CD14-positive monocyte (primary cell): ENCODE results near the gene CMPK1. TPM values are rescaled to one million over a fixed set of nuclear protein-coding genes. Genes with fewer than 3 reads are reported as not detected.

ENCODE experiments used
- DNase-seq, 3 donors: peaks; one replicate each; pipeline ENCODE4 v3.0.0-alpha.2; 2011 to 2022
- H2AFZ ChIP-seq: 2 replicates; pipeline ENCODE4 v1.6.0; 2012; ENCODE audit warnings: mild to moderate bottlenecking, low read depth, low read length, inconsistent platforms; ENCODE audit not compliant: insufficient read depth, poor library complexity, severe bottlenecking
- H3K27ac ChIP-seq, 2 donors: 1 replicate in 1 of 2; 2 replicates in 1 of 2; pipeline ENCODE4 v1.5.1; 2012 to 2013; ENCODE audit warnings: low read length in 2 of 2, control low read depth in 1 of 2, inconsistent platforms in 1 of 2, low read depth in 1 of 2, mild to moderate bottlenecking in 1 of 2
- H3K27me3 ChIP-seq, 2 donors: one replicate each; pipeline versions ENCODE4 v1.6.0 to v1.6.1; 2011 to 2013; ENCODE audit warnings: low read length in 2 of 2; ENCODE audit not compliant: control insufficient read depth in 2 of 2, insufficient read depth in 2 of 2
- H3K36me3 ChIP-seq, 2 donors: replicated peaks in 1 of 2; 1 replicate in 1 of 2; 2 replicates in 1 of 2; pipeline versions ENCODE4 v1.5.1 to v1.6.1; 2012 to 2013; ENCODE audit warnings: low read length in 2 of 2, control low read depth in 1 of 2, inconsistent platforms in 1 of 2, mild to moderate bottlenecking in 1 of 2; ENCODE audit not compliant: insufficient read depth in 2 of 2, control insufficient read depth in 1 of 2
- H3K4me1 ChIP-seq, 2 donors: 1 replicate in 1 of 2; 2 replicates in 1 of 2; pipeline versions ENCODE4 v1.5.1 to v1.6.1; 2012 to 2013; ENCODE audit warnings: low read length in 2 of 2, control low read depth in 1 of 2, inconsistent platforms in 1 of 2, mild to moderate bottlenecking in 1 of 2, moderate library complexity in 1 of 2; ENCODE audit not compliant: insufficient read depth in 2 of 2, control insufficient read depth in 1 of 2
- H3K4me2 ChIP-seq: replicated peaks from 2 replicates; pipeline ENCODE3; 2012; ENCODE audit warnings: low read length, moderate library complexity, mild to moderate bottlenecking; ENCODE audit not compliant: poor library complexity, severe bottlenecking; ENCODE audit errors: extremely low read depth
- H3K4me3 ChIP-seq, 3 experiments: fragments of 200-600 bp in 1 of 3; sonication (generic) in 1 of 3; replicated peaks in 1 of 3; 1 replicate in 2 of 3; 2 replicates in 1 of 3; pipeline ENCODE4 v1.5.1; 2011 to 2013; ENCODE audit warnings: low read length in 3 of 3, mild to moderate bottlenecking in 3 of 3, control low read depth in 2 of 3, low read depth in 2 of 3, inconsistent platforms in 1 of 3, moderate library complexity in 1 of 3
- H3K79me2 ChIP-seq: 2 replicates; pipeline ENCODE4 v1.6.0; 2012; ENCODE audit warnings: mild to moderate bottlenecking, control low read depth, inconsistent platforms, low read length, moderate library complexity; ENCODE audit not compliant: insufficient read depth
- H3K9ac ChIP-seq: 2 replicates; pipeline ENCODE4 v1.6.0; 2017; ENCODE audit warnings: low read length, mild to moderate bottlenecking; ENCODE audit not compliant: insufficient read depth, poor library complexity, severe bottlenecking
- H3K9me3 ChIP-seq, 2 donors: replicated peaks in 1 of 2; 1 replicate in 1 of 2; 2 replicates in 1 of 2; pipeline versions ENCODE4 v1.5.1 to v1.6.1; 2012 to 2013; ENCODE audit warnings: low read length in 2 of 2, control low read depth in 1 of 2; ENCODE audit not compliant: control insufficient read depth in 1 of 2, insufficient read depth in 1 of 2
- H4K20me1 ChIP-seq: 2 replicates; pipeline ENCODE4 v1.6.0; 2012; ENCODE audit warnings: mild to moderate bottlenecking, low read length, control low read depth, moderate library complexity; ENCODE audit not compliant: insufficient read depth
- H3K27ac Mint-ChIP-seq, 7 donors: one replicate each; pipeline ENCODE4 v1.8.0; 2020; ENCODE audit warnings: mild to moderate bottlenecking in 7 of 7, mixed read lengths in 7 of 7, moderate library complexity in 6 of 7, inconsistent platforms in 2 of 7
- H3K27me3 Mint-ChIP-seq, 3 donors: one replicate each; pipeline ENCODE4 v1.8.0; 2021 to 2022; ENCODE audit warnings: low read depth in 3 of 3, mild to moderate bottlenecking in 3 of 3, mixed read lengths in 3 of 3, moderate library complexity in 3 of 3, inconsistent platforms in 1 of 3
- H3K36me3 Mint-ChIP-seq, 2 donors: one replicate each; pipeline ENCODE4 v1.8.0; 2020; ENCODE audit warnings: mixed read lengths in 2 of 2, inconsistent platforms in 1 of 2, mild to moderate bottlenecking in 1 of 2
- H3K4me1 Mint-ChIP-seq: one replicate; pipeline ENCODE4 v1.8.0; 2020; ENCODE audit warnings: mild to moderate bottlenecking, mixed read lengths
- H3K4me3 Mint-ChIP-seq, 2 donors: one replicate each; pipeline ENCODE4 v1.8.0; 2020; ENCODE audit warnings: mild to moderate bottlenecking in 2 of 2, mixed read lengths in 2 of 2, moderate library complexity in 1 of 2
- H3K9me3 Mint-ChIP-seq, 7 donors: one replicate each; pipeline ENCODE4 v1.8.0; 2020 to 2022; ENCODE audit warnings: mixed read lengths in 7 of 7, mild to moderate bottlenecking in 6 of 7, moderate library complexity in 6 of 7, inconsistent platforms in 2 of 7
- CTCF ChIP-seq: fragments of 200-600 bp; IDR thresholded peaks from one replicate; pipeline ENCODE4 v1.8.0; 2022; ENCODE audit warnings: antibody characterized with exemption, mild to moderate bottlenecking
- WGBS: methylation state at CpG from one replicate; pipeline ENCODE4 v1.1.5; 2013; ENCODE audit warnings: missing lambda C conversion rate; ENCODE audit not compliant: insufficient coverage; 5-methylcytosine and 5-hydroxymethylcytosine counted together
- intact Hi-C, 2 donors: fragments of 100-400 bp; cut with micrococcal nuclease; formaldehyde crosslinking; loops; one replicate each; pipeline versions ENCODE4 v1.15.0 to v1.15.1; 2023
- polyA plus RNA-seq, 3 donors: library from polyadenylated mRNA; depleted of rRNA in 1 of 3; unstranded in 2 of 3; stranded (reverse) in 1 of 3; fragments of 300-500 nt in 2 of 3; fragments of >200 nt in 1 of 3; fragmentation: Illumina TruSeq in 2 of 3; gene quantifications; 1 replicate in 2 of 3; 2 replicates in 1 of 3; pipeline ENCODE4 v1.2.3, GENCODE V29; 2012 to 2021

The CMPK1 gene
- polyA plus RNA-seq, 3 donors = 17.4 to 67.6 (median 65.2) TPM

DNA sequence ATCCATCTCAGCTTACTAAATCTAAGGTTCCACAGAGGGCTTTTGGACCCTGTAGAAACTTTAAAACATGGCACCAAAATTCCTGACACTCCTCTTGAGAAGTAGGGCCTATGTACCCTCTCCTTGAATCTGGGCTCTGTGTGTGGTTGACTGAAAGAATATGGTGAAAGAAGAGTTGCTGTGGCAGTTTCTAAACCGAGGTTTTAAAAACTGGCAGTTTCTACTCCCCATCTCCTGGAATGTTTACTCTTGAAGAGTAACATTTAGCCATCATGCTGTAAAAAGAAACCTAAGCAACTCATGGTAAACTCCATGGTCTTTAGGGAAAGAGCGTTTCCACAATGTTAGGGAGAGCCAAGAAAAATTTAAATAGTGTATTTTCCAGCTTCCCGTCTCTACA, 4.6 kb upstream of the CMPK1 start:
- H3K4me1 ChIP-seq = peaks cover 10 to 12% of the 10 kb centered on the region in 2 donors
- H3K79me2 ChIP-seq = peaks cover 2% of the 10 kb centered on the region
- no peak overlapping the region for H3K4me3 ChIP-seq
- no peak overlapping the region for H3K9ac ChIP-seq
- H3K9me3 ChIP-seq = no peaks in the 10 kb centered on the region
- H2AFZ ChIP-seq = no peak overlapping the region
- no CpG with 5 or more reads among the region's 3 CpGs for WGBS
- no peak overlapping the region for H3K27ac ChIP-seq
- intact Hi-C loops = no loop called here
- no peak for DNase-seq
- no peak overlapping the region for H3K27ac Mint-ChIP-seq
- H3K36me3 ChIP-seq = no peaks in the 10 kb centered on the region
- no peaks in the 10 kb centered on the region for H3K4me1 Mint-ChIP-seq
- no peak overlapping the region for H3K4me3 Mint-ChIP-seq
- H3K27me3 Mint-ChIP-seq = no peaks in the 10 kb centered on the region
- TF ChIP-seq CTCF = no peak
- no peaks in the 10 kb centered on the region for H3K9me3 Mint-ChIP-seq
- no peaks in the 10 kb centered on the region for H3K27me3 ChIP-seq
- H3K36me3 Mint-ChIP-seq = no peaks in the 10 kb centered on the region
- H4K20me1 ChIP-seq = no peaks in the 10 kb centered on the region
- H3K4me2 ChIP-seq = no peak overlapping the region

GRCh38 chr1:47330212-47330611, 3.4 kb upstream of the CMPK1 start:
- no peaks in the 10 kb centered on the region for H3K27me3 ChIP-seq
- no peaks in the 10 kb centered on the region for H3K9me3 ChIP-seq
- no peak for DNase-seq
- peaks cover 17 to 21% of the 10 kb centered on the region in 2 donors for H3K4me1 ChIP-seq
- Mint-ChIP-seq H3K36me3 (no peaks in the 10 kb centered on the region), H3K27ac (no peak overlapping the region), H3K4me1 (peaks cover 6% of the 10 kb centered on the region), H3K27me3 (no peaks in the 10 kb centered on the region), H3K9me3 (no peaks in the 10 kb centered on the region), H3K4me3 (no peak overlapping the region)
- no peaks in the 10 kb centered on the region for H3K36me3 ChIP-seq
- H3K4me3 ChIP-seq = no peak overlapping the region
- peaks cover 11% of the 10 kb centered on the region for H3K79me2 ChIP-seq
- H3K27ac ChIP-seq = no peak overlapping the region
- H3K9ac ChIP-seq = no peak overlapping the region
- WGBS = no CpG with 5 or more reads among the region's 1 CpG
- H4K20me1 ChIP-seq = no peaks in the 10 kb centered on the region
- H3K4me2 ChIP-seq = no peak overlapping the region
- intact Hi-C loops = no loop called here
- no peak for TF ChIP-seq CTCF
- H2AFZ ChIP-seq = no peak overlapping the region
